Caco-2 (cell line): ENCODE data around the gene CDH13. TPM values are rescaled to one million over a fixed set of nuclear protein-coding genes. Genes with fewer than 3 reads are reported as not detected.

Source experiments
- BruUV-seq: library from RNA; stranded (reverse); fragments of 400-500 nt; replicated peaks from 2 replicates; lab custom pipeline; 2021; lab: Mats Ljungman, UMichigan
- CTCF ChIA-PET: fragments of 300-600 bp; sonication (Branson Sonifier 250); formaldehyde crosslinking; loops from one replicate; lab custom pipeline; 2022; ENCODE audit warnings: antibody characterized with exemption; lab: Charles Lee
- POLR2A ChIA-PET: fragments of 300-600 bp; sonication (Branson Sonifier 250); formaldehyde crosslinking; loops from one replicate; lab custom pipeline; 2022; ENCODE audit warnings: antibody characterized with exemption; lab: Charles Lee
- DNase-seq, 2 experiments: peaks; one replicate each; pipeline versions ENCODE4 v3.0.0 to v3.0.0-alpha.2; 2020 to 2022
- H3K27me3 ChIP-seq: replicated peaks from 2 replicates; pipeline ENCODE4 v1.6.0; 2011; ENCODE audit warnings: low read length; ENCODE audit not compliant: control insufficient read depth, insufficient read depth
- H3K36me3 ChIP-seq: 2 replicates; pipeline ENCODE4 v1.5.1; 2011; ENCODE audit warnings: low read length; ENCODE audit not compliant: control insufficient read depth, insufficient read depth
- H3K4me1 ChIP-seq: fragments of 250-450 bp; sonication (Bioruptor Pico); 2 replicates; pipeline ENCODE4 v1.5.1; 2020; ENCODE audit warnings: mild to moderate bottlenecking
- H3K4me3 ChIP-seq: 2 replicates; pipeline ENCODE4 v1.5.1; 2011; ENCODE audit warnings: low read depth, mild to moderate bottlenecking, control low read depth, low read length
- H3K9me3 ChIP-seq: fragments of 250-450 bp; sonication (Bioruptor Pico); 2 replicates; pipeline ENCODE4 v1.5.1; 2020; ENCODE audit warnings: mild to moderate bottlenecking, moderate library complexity
- H3K27ac Mint-ChIP-seq: one replicate; pipeline ENCODE4 v1.8.0; 2022; ENCODE audit warnings: mixed read lengths; ENCODE audit not compliant: unreplicated experiment
- H3K27me3 Mint-ChIP-seq: one replicate; pipeline ENCODE4 v1.8.0; 2022; ENCODE audit warnings: mixed read lengths; ENCODE audit not compliant: insufficient read depth, unreplicated experiment
- H3K36me3 Mint-ChIP-seq: one replicate; pipeline ENCODE4 v1.8.0; 2022; ENCODE audit warnings: mild to moderate bottlenecking, mixed read lengths; ENCODE audit not compliant: insufficient read depth, unreplicated experiment
- H3K4me1 Mint-ChIP-seq: one replicate; pipeline ENCODE4 v1.8.0; 2022; ENCODE audit warnings: low read depth, mixed read lengths; ENCODE audit not compliant: unreplicated experiment
- H3K4me3 Mint-ChIP-seq: one replicate; pipeline ENCODE4 v1.8.0; 2022; ENCODE audit warnings: mild to moderate bottlenecking, moderate library complexity, mixed read lengths; ENCODE audit not compliant: unreplicated experiment
- H3K9me3 Mint-ChIP-seq: one replicate; pipeline ENCODE4 v1.8.0; 2022; ENCODE audit warnings: mixed read lengths; ENCODE audit not compliant: unreplicated experiment
- CTCF ChIP-seq, 2 experiments: fragments of 200-600 bp in 1 of 2; IDR thresholded peaks; 1 replicate in 1 of 2; 2 replicates in 1 of 2; pipeline versions ENCODE4 v1.5.1 to v1.8.0; 2011 to 2022; ENCODE audit warnings: antibody characterized with exemption in 1 of 2, control low read depth in 1 of 2, inconsistent platforms in 1 of 2, low read depth in 1 of 2, low read length in 1 of 2, mild to moderate bottlenecking in 1 of 2, moderate library complexity in 1 of 2; ENCODE audit not compliant: insufficient read depth in 1 of 2, severe bottlenecking in 1 of 2, unreplicated experiment in 1 of 2
- intact Hi-C: fragments of 100-400 bp; cut with micrococcal nuclease; formaldehyde crosslinking; loops from one replicate; pipeline ENCODE4 v1.10.0; 2022; ENCODE audit not compliant: unreplicated experiment
- total RNA-seq: library from RNA; stranded (reverse); gene quantifications from 2 replicates; pipeline ENCODE4 v1.2.3, GENCODE V29; 2022

Gene CDH13
- total RNA-seq, 1 experiment from 2014 or later = 2.2 TPM

GRCh38 chr16:83727751-83728352 lies 1101.1 kb downstream of the CDH13 start:
- DNase-seq = no peak
- ChIA-PET POLR2A (no interaction called here), CTCF (no interaction called here)
- Histone ChIP-seq H3K4me1 (no peaks in the 10 kb centered on the region), H3K27me3 (no peaks in the 10 kb centered on the region), H3K4me3 (no peak overlapping the region), H3K9me3 (no peaks in the 10 kb centered on the region; the same call in 1 of the 2 replicates), H3K36me3 (no peaks in the 10 kb centered on the region)
- no peak for TF ChIP-seq CTCF (IDR thresholded peaks at IDR 0.05; ENCODE audit: insufficient read depth in 1 of 2, low read depth in 1 of 2, low read length in 1 of 2, severe bottlenecking in 1 of 2, unreplicated experiment in 1 of 2)
- intact Hi-C loops = no loop called here
- Mint-ChIP-seq H3K4me3 (no peak overlapping the region), H3K27ac (no peak overlapping the region), H3K4me1 (no peaks in the 10 kb centered on the region), H3K36me3 (no peaks in the 10 kb centered on the region), H3K9me3 (peaks cover 10% of the 10 kb centered on the region), H3K27me3 (peaks cover 17% of the 10 kb centered on the region)
- no TSS peak for BruUV-seq

- DNase-seq = no peak
- intact Hi-C loops = no loop called here
- no peaks in the 10 kb centered on the region for H3K4me1 Mint-ChIP-seq
- BruUV-seq = no TSS peak
- Histone ChIP-seq H3K36me3 (no peaks in the 10 kb centered on the region), H3K27me3 (no peaks in the 10 kb centered on the region), H3K4me1 (no peaks in the 10 kb centered on the region), H3K9me3 (no peaks in the 10 kb centered on the region; the same call in 1 of the 2 replicates), H3K4me3 (no peak overlapping the region)
- POLR2A ChIA-PET = no interaction called here
- CTCF ChIA-PET = interaction anchor here (0.6 kb wide), 1 partner anchor 514 kb away, joined by 3 read pairs; no protein-coding TSS in a partner anchor
- H3K9me3 Mint-ChIP-seq = peaks cover 10% of the 10 kb centered on the region
- no peak overlapping the region for H3K4me3 Mint-ChIP-seq
- H3K27ac Mint-ChIP-seq = no peak overlapping the region
- TF ChIP-seq CTCF (IDR thresholded peaks at IDR 0.05; ENCODE audit: insufficient read depth in 1 of 2, low read depth in 1 of 2, low read length in 1 of 2, severe bottlenecking in 1 of 2, unreplicated experiment in 1 of 2) = no peak
- H3K36me3 Mint-ChIP-seq = no peaks in the 10 kb centered on the region
- peaks cover 17% of the 10 kb centered on the region for H3K27me3 Mint-ChIP-seq
Measured at GRCh38 chr16:83728492-83728891, 1101.7 kb downstream of the CDH13 start.

GRCh38 chr16:83730812-83731211 lies 1104.0 kb downstream of the CDH13 start:
- Histone ChIP-seq H3K27me3 (no peaks in the 10 kb centered on the region), H3K9me3 (peaks cover 5% of the 10 kb centered on the region), H3K4me3 (no peak overlapping the region), H3K4me1 (no peaks in the 10 kb centered on the region), H3K36me3 (no peaks in the 10 kb centered on the region)
- peaks cover 30% of the 10 kb centered on the region for H3K9me3 Mint-ChIP-seq
- no peak overlapping the region for H3K4me3 Mint-ChIP-seq
- DNase-seq = no peak
- no peak overlapping the region for H3K27ac Mint-ChIP-seq
- H3K36me3 Mint-ChIP-seq = no peaks in the 10 kb centered on the region
- ChIA-PET CTCF (no interaction called here), POLR2A (no interaction called here)
- H3K27me3 Mint-ChIP-seq = peaks cover 11% of the 10 kb centered on the region
- H3K4me1 Mint-ChIP-seq = no peaks in the 10 kb centered on the region
- no TSS peak for BruUV-seq
- intact Hi-C loops = no loop called here
- TF ChIP-seq CTCF (IDR thresholded peaks at IDR 0.05; ENCODE audit: insufficient read depth in 1 of 2, low read depth in 1 of 2, low read length in 1 of 2, severe bottlenecking in 1 of 2, unreplicated experiment in 1 of 2) = no peak
